ENCODE data around the gene PYGB.

Gene PYGB

DNA sequence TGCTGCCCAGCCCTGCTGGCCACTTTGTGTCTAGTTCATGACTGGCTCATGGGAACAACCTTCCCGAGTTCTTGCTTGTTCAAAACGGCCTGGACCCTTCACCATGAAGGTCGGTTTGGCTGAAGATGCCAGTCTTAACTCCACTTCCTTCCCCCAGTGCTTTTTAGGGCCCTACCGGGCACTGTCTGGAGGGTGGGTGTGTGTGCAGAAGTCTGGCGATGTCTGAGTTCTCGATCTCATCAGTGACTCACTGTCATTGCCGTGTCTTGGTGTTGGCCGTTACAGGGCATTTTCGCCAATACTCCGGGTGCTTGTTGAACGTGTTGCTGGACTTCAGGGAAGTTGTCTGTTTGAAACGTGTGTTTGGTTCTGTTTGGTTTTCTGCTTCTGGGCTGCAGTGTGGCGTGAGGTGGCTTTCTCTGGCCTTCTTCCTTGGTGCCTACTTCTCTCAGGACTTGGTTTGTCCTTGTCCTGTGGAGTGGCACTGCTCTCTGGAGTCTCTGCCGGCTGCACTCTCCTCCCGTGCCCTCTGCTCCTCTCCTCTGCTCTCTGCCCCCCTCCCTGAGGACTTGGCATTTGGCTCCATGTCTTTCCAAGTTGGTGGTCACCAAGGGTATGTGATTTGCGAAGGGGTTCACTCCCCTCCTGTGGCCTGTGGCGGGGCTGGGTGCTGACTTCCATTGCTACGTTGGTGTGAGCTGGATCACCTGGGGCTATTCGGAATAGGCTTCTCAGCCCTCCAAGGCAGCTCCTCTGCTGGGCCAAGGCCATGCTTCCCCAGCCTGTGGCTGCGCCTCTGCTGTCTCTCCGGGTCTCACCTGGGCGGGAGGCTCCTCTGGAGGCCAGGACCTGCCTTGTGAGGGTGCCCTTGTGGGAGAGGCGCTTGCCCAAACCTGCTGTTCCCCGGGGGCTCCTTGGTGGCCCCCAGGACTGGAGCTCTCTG is 38.2 kb downstream of the PYGB start:
- peaks cover 16 to 49% (median 37%) of the 10 kb centered on the region in 10 experiments for H3K4me1 ChIP-seq

DNA sequence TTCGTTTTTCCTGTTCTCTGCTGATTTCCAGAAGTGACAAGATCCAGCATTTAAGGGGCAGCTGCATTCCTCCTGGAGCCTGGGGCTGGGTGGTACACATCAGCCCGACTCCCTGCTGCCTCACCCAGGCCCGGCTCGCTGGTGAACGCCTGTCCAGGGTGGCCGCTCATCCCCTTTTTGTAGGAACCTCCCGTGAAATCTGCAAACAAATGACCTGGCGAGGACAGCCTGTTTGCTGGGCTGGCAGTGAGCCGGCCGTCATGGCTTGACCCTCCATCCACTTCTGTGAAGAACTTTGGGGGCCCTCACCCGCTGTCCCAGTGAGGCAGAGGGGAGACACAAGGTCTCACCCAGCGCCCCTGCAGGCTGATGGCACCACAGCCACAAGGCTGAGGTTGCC is 39.0 kb downstream of the PYGB start:
- no peak overlapping the region for H3K9ac ChIP-seq
- H3K4me2 ChIP-seq: peak overlapping the region in 1 of 11 experiments; percentile 9; a peak in 1 of 22 replicates
- peaks cover 8 to 41% (median 29%) of the 10 kb centered on the region in 10 experiments for H3K4me1 ChIP-seq
- no peaks in the 10 kb centered on the region for H3K9me3 ChIP-seq (replicated peaks in 1 of 11)
- no peak for TF ChIP-seq Cebpa-rat (IDR thresholded peaks at IDR 0.05)
- peaks cover 84 to 99% (median 94%) of the 10 kb centered on the region in 11 experiments for H3K36me3 ChIP-seq
- no peaks in the 10 kb centered on the region for H3K27me3 ChIP-seq
- peaks cover 0 to 80% (median 46%) of the 10 kb centered on the region in 11 experiments; a peak in 18 of 22 replicates for H4K20me1 ChIP-seq
- H3K27ac ChIP-seq: no peak overlapping the region
- H3K4me3 ChIP-seq: no peak overlapping the region

More for the DNA sequence above, 38.2 kb downstream of the PYGB start:
- Histone ChIP-seq H3K9ac (no peak overlapping the region), H3K27ac (no peak overlapping the region; a peak in 3 of 22 replicates), H4K20me1 (peaks cover 0 to 86% (median 54%) of the 10 kb centered on the region in 11 experiments; a peak in 19 of 22 replicates), H3K36me3 (peaks cover 76 to 95% (median 87%) of the 10 kb centered on the region in 11 experiments), H3K4me3 (no peak overlapping the region), H3K9me3 (replicated peaks in 1 of 11) (no peaks in the 10 kb centered on the region), H3K4me2 (peak overlapping the region in 1 of 11 experiments; percentile 9; a peak in 1 of 22 replicates), H3K27me3 (0 out of 22 replicates have a peak, but pooled peaks cover 0 to 2% (median 0%) of the 10 kb centered on the region in 11 experiments)
- TF ChIP-seq Cebpa-rat (IDR thresholded peaks at IDR 0.05): no peak

DNA sequence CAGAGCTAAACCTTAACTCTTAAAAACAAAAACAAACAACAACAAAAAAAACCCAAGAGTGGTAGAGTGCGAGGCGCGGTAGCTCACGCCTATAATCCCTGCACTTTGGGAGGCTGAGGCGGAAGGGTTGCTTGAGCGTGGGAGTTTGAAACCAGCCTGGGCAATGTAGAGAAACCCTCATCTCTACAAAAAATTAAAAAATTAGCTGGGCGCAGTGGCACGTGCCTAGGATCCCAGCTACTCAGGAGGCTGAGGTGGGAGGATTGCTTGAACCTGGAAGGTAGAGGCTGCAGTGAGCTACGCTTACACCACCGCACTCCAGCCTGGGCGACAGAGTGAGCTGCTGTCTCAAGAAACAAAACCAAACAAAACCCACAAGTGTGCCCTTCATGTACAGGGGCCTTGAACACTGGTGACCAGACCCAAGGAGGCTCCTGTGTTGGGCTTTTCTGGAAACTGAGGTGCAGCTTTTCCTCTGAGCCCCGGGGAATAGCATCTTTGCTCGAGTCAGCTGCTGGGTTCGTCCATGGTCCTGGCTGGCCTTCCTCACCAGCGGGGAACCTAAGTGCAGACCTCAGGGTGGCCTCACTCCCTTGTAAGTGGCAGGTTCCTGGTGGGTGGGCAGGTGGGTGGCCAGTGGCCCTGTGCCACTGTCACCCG is 39.9 kb downstream of the PYGB start:
- no peak overlapping the region for H3K4me3 ChIP-seq
- H4K20me1 ChIP-seq: peaks cover 0 to 79% (median 37%) of the 10 kb centered on the region in 11 experiments; a peak in 18 of 22 replicates
- H3K27ac ChIP-seq: no peak overlapping the region
- H3K27me3 ChIP-seq: no peaks in the 10 kb centered on the region
- no peak overlapping the region for H3K9ac ChIP-seq
- TF ChIP-seq Cebpa-rat (IDR thresholded peaks at IDR 0.05): no peak
- no peaks in the 10 kb centered on the region for H3K9me3 ChIP-seq (replicated peaks in 1 of 11)
- H3K4me1 ChIP-seq: peaks cover 0 to 33% (median 20%) of the 10 kb centered on the region in 10 experiments; a peak in 15 of 20 replicates
- H3K4me2 ChIP-seq: no peak overlapping the region
- H3K36me3 ChIP-seq: peaks cover 92 to 100% (median 97%) of the 10 kb centered on the region in 11 experiments

DNA sequence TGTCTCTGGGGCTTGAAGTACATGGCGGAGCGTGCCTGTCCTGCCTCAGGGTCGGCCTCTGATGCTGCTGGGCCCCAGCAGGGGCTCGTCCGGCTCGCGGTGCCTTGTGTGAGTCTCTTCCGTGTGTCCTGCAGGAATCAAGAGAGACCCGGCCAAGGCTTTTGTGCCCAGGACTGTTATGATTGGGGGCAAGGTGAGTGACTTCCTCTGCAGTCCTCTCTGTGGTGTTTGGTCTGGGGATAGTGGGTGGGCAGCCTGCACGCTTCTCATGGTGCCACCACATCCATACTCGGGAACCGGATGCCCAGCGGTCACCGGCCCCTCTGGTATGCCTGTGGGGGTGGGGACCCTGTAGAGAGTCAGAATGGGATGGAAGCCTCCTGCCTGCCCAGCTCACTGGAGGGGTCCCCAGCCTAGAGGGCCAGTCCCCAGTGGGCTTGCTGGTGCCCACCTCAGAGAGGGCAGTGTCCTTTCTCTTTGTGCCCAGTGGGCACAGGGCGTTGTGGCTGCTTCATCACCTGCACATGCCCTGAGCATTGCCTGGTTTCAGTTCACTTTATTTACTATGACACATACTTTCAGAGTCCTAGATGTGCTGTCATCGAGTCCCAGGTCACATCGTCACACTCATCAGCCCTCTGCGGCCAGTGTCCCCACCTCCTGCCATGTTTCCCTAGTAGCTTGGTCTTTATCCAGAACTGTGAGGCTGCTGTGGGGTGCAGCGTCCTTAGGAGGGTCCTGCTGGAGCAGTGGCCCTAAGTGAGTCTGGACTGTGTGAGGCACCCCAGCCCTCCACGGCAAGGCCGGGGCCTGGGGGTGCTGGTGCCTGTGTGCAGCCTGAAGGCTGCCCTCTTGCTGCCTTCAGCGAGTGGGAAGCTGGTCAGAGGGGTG is 40.7 kb downstream of the PYGB start:
- no peak overlapping the region for H3K4me3 ChIP-seq
- no peaks in the 10 kb centered on the region for H3K27me3 ChIP-seq
- H3K9ac ChIP-seq: peak overlapping the region in 2 of 11 experiments; percentile 14 to 22; a peak in 1 of 22 replicates
- no peaks in the 10 kb centered on the region for H3K9me3 ChIP-seq (replicated peaks in 1 of 11)
- TF ChIP-seq Cebpa-rat (IDR thresholded peaks at IDR 0.05): no peak
- H3K27ac ChIP-seq: no peak overlapping the region
- H3K4me2 ChIP-seq: no peak overlapping the region
- H3K4me1 ChIP-seq: peaks cover 0 to 25% (median 14%) of the 10 kb centered on the region in 10 experiments; a peak in 13 of 20 replicates
- H4K20me1 ChIP-seq: peaks cover 0 to 74% (median 31%) of the 10 kb centered on the region in 11 experiments; a peak in 18 of 22 replicates
- H3K36me3 ChIP-seq: peaks cover 86 to 97% (median 91%) of the 10 kb centered on the region in 11 experiments

DNA sequence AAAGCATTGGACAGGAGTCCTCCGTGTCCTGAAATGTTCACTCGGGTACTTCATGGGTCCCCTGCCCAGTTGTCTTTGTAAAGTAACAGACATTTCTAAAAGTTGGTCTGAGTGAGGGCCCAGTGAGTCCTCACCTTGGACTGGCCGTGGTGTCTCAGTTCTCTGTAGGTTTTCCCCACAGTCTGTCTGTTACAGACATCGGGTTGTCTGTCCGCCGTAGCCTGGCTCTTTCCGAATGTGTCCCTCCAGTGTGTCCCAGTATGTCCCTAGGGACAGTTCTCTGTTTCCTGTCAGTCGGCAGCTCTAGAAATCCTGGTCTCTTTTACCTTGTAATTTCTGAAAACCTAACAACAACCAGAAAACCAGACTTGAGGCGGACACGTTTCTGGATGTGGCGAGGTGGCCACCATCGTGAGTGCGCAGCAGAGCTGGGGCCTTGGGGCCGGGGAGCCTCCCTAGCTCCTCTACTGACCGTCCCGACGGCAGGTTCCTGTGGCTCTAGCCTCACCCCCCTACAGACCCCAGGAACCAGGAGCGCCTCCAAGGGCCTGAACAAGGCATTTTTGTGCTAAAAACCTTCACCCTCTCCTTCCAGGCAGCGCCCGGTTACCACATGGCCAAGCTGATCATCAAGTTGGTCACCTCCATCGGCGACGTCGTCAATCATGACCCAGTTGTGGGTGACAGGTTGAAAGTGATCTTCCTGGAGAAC is 42.2 kb downstream of the PYGB start:
- Histone ChIP-seq H3K27ac (no peak overlapping the region; a peak in 1 of 22 replicates), H3K4me3 (no peak overlapping the region), H3K27me3 (no peaks in the 10 kb centered on the region), H3K4me2 (no peak overlapping the region), H3K36me3 (peaks cover 71 to 88% (median 78%) of the 10 kb centered on the region in 11 experiments), H3K9me3 (replicated peaks in 1 of 11) (no peaks in the 10 kb centered on the region), H4K20me1 (peaks cover 0 to 70% (median 26%) of the 10 kb centered on the region in 11 experiments; a peak in 17 of 22 replicates), H3K9ac (0 out of 22 replicates have a peak overlapping the region, but pooled peaks of 1 of the 11 experiments have one; percentile 1), H3K4me1 (peaks cover 0 to 19% (median 12%) of the 10 kb centered on the region in 10 experiments; a peak in 17 of 20 replicates)
- no peak for TF ChIP-seq Cebpa-rat (IDR thresholded peaks at IDR 0.05)

DNA sequence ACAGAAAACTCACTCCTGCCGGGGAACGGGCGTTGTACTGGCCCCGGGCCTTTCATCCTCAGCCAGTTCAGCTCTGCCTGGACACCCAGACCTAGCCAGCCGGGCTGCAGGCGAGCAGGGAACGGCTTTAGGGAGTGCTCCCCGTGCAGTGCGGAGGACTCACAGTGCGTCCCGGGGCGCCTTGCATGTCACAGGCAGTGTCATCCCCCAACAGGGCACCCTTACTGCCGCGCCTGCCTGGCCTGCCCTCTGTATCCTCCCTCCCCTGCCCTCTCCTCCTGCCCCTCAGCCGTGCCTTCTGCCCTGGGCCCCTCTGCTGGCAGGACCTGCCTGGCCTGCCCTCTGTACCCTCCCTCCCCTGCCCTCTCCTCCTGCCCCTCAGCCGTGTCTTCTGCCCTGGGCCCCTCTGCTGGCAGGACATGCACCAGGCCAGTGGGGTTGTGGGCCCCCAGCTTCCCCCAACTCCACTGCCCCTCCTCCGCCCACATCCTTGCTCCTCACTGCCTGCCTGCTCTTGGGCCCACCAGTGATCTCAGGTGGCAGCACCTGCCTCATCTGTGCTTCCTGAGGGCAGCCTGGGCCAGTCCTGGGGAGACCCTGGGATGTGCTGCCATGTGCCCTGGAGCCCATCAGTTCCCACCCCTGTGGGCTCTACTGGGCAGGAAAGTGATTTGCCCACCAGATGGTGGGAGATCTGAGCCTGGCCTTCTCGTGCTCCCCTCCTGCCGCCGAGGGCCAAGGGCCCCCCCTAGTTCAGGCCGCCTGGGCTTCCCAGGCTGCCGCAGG is 43.0 kb downstream of the PYGB start:
- peaks cover 0 to 70% (median 24%) of the 10 kb centered on the region in 11 experiments; a peak in 15 of 22 replicates for H4K20me1 ChIP-seq
- H3K9me3 ChIP-seq (replicated peaks in 1 of 11): no peaks in the 10 kb centered on the region
- no peak overlapping the region for H3K9ac ChIP-seq
- no peaks in the 10 kb centered on the region for H3K27me3 ChIP-seq
- no peak overlapping the region for H3K4me2 ChIP-seq
- no peak overlapping the region for H3K4me3 ChIP-seq
- H3K4me1 ChIP-seq: peaks cover 0 to 22% (median 9%) of the 10 kb centered on the region in 10 experiments; a peak in 14 of 20 replicates
- H3K36me3 ChIP-seq: peaks cover 65 to 88% (median 76%) of the 10 kb centered on the region in 11 experiments
- TF ChIP-seq Cebpa-rat (IDR thresholded peaks at IDR 0.05): no peak
- H3K27ac ChIP-seq: no peak overlapping the region

DNA sequence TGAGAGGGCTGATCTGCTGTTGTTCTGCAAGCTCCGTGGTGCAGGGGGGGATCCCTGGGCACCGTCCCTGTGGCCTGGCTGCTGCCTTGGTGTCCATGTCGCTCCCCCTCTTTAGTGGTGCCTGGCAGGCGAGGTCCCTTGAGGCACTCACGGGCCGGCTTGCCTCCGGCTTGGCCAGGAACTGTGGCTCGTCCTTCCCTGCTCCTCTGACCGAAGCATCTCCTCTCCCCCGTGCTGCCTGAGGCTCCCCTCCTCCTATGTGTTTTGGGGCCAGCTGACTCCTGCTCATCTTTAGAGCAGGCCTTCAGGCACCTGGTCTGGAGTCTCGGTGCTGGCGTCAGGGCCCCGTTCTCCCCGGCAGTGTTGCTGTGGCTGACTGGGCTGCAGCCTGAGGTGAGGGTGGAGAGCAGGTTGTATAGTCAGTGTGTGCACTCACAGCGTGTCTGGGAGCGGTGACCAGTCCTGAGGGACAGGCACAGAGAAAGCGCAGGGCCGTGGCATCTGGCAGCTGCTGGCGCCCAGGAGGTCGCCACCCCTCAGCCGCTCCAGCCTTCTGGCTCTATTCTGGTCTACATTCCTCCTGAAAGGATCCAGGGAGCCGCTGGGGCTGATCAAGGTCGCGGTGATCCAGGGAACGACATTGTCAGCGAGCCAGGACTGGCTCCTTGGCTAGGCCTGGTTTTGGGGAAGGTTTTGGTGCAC is 43.7 kb downstream of the PYGB start:
- H4K20me1 ChIP-seq: peaks cover 0 to 70% (median 20%) of the 10 kb centered on the region in 11 experiments; a peak in 14 of 22 replicates
- TF ChIP-seq Cebpa-rat (IDR thresholded peaks at IDR 0.05): no peak
- H3K4me3 ChIP-seq: no peak overlapping the region
- no peak overlapping the region for H3K27ac ChIP-seq
- H3K9me3 ChIP-seq (replicated peaks in 1 of 11): no peaks in the 10 kb centered on the region
- no peak overlapping the region for H3K4me2 ChIP-seq
- H3K9ac ChIP-seq: no peak overlapping the region
- H3K4me1 ChIP-seq: peaks cover 0 to 29% (median 7%) of the 10 kb centered on the region in 10 experiments; a peak in 13 of 20 replicates
- no peaks in the 10 kb centered on the region for H3K27me3 ChIP-seq
- H3K36me3 ChIP-seq: peaks cover 65 to 88% (median 76%) of the 10 kb centered on the region in 11 experiments
